Measurements from ENCODE around the gene HPDL.

HPDL gene

DNA sequence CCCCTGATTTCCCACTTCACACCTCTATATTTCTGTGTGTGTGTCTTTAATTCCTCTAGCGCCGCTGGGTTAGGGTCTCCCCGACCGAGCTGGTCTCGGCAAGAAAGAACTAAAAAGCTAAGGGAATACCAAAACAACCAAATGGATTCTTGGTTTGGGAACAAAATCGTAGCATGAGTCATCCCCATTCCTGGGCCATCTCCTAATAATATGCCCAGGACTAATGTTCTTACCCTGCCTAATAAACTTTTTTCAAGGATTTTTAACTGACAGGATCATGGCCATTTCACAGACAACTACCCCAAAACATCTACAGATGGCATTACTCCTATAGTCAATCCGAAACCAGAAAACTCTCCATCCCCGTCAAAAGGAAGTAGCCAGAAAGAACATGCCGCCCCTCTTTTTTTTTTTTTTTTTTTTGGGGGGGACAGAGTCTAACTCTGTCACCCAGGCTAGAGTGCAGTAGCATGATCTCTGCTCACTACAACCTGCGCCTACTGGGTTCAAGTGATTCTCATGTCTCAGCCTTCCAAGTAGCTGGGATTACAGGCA, 4.1 kb upstream of the HPDL start:
- no peak for DNase-seq

DNA sequence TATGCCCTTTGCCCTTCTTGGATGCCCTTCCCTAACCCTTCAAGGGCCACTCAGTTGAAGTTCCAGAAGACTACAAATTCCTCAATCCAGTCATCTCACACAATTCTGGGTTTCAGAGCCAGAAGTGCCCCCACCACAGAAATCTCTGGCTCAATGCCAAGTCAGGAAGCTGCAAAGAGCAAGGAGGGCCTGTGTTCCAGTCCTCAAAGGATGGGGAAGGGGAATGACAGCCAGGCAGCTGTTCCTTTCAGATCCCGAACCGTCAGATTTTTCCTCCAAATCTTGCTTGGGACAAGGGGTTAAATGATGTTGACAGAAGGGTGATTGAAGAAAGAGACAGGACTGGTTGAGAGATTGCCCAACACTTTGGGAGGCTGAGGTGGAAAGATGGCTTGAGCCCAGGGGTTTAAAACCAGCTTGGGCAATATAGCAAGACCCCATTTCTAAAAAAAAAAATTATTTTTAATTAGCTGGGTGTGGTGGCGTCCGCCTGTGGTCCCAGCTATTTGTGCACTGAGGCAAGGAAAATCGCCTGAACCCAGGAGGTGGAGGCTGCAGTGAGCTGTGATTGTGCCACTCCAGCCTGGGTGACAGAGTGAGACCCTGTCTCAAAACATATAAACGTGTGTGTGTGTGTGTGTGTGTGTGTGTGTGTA, 716 bp upstream of the HPDL start:
- peak in 9 of 51 donors; percentile 5 to 30 (median 22) for DNase-seq

DNA sequence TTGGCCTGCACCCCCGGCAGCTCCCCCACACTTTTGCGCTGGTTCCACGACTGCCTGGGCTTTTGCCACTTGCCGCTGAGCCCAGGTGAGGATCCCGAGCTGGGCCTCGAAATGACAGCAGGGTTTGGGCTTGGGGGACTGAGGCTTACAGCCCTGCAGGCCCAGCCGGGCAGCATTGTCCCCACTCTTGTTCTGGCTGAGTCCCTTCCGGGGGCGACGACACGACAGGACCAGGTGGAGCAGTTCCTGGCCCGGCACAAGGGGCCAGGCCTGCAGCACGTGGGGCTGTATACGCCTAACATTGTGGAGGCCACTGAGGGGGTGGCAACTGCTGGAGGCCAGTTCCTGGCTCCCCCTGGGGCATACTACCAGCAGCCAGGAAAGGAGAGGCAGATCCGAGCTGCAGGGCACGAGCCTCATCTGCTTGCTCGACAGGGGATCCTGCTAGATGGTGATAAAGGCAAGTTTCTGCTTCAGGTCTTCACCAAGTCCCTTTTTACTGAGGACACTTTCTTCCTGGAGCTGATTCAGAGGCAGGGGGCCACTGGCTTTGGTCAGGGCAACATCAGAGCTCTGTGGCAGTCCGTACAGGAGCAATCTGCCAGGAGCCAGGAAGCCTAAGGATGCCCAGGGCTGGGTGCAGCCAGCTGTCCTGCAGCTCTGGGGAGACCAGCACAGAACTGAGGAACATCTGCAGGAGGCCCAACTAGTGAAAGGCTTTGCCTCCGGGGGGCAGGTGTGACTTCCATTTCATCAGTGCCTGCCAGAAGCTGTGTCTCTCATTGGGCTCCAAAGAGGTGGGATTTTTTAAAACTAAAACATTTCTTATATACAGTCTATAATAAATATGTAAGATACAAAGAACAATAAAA, 1.2 kb downstream of the HPDL start:
- DNase-seq: peak in 4 of 51 donors; percentile 7 to 22 (median 10)

DNA sequence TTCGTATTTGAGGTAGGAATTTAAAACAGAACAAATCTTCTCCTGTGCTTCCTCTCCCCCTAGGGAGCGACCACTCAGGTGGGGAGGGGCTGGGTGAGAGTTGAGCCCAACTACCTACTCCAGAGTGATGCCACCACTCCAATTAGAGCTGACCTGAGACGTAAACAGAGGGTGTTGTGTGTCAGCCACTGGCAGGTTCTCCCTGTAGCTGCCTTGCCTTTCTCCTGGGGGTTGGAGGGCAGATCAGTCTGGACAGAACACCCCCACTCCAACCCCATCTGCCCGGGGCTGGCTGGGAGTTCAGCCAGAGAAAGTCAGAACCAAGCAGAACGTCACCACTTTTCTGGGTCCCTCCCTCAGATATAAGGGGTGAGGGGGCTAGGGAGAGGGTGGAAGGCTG, 2.0 kb downstream of the HPDL start:
- no peak for DNase-seq

DNA sequence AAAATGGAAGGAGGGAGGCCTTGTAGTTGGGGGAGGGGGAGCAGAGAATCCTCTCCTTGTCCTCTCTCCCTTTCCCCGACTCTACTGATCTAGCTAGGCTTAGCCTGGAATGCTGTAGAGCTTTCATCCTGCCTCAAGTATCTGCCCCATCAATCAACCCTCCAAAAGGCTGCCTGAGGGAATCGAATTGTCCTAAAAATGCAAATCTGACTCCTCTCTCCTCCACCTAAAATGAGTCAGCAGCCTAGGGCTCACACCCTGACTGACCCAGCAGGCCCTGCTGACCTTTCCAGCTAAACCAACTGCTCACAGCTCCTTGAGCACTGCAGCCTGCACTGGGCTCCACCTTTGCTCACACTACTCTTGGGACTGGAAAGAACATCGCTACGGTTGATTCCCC, 2.8 kb downstream of the HPDL start:
- DNase-seq: no peak

DNA sequence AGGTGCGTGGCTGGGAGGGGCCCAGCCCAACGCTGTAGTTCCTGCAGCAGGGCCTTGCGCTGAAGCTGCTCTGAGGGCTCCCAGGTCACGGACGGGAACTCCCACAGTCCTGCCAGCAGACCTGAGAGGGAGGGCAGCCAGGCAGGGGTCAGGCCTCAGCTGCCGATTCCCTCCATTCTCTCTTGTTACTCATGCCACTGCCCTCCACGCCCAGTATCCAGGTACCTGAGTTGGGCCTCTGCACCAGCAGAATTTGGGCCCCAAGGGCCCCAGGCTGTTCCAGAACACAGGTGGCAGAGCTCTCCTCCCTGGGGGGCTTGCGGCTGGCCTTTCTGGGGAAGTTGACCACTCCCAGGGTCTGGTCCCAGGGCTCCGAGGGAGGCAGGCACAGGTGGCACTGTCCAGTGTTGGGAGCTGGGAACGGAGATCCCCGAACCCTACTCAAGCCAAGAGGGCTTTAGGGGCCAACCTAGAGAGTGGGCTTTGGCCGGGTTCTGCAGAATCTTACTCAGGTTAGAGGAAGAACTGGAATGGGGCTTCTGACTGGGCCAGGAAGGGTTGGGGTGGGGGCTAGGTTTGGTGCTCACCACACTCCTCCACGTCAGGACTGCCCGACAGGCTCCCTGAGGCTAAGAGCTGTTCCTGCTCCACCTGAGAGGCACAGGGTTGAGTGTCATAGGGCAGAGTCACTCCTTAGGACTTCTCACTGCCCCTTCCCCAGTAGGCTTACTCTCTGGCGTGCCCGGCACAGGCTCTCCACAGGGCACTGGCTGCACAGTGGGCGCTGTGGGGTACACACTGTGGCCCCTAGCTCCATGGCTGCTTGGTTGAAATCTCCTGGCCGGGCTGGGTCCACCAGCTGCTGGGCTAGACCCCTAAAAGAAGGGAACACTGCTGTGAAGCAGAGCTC, 5.0 kb downstream of the HPDL start:
- no peak for DNase-seq

DNA sequence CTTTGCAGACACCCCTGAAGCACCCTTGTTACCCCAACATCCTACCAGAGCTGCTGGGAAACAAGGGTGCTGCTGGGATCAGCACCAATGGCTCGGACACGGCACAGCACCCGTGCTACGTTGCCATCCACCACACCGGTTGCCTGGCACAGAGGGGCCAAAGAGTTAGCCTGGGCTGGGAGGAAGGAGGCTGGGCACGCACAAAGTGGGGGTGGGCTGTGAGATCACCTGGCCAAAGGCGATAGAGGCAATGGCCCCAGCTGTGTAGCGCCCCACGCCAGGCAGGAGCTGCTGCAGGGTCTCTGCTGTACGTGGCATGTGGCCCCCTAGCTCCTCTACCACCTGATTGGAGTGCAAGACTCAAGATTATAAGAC, 5.6 kb downstream of the HPDL start:
- no peak for DNase-seq

DNA sequence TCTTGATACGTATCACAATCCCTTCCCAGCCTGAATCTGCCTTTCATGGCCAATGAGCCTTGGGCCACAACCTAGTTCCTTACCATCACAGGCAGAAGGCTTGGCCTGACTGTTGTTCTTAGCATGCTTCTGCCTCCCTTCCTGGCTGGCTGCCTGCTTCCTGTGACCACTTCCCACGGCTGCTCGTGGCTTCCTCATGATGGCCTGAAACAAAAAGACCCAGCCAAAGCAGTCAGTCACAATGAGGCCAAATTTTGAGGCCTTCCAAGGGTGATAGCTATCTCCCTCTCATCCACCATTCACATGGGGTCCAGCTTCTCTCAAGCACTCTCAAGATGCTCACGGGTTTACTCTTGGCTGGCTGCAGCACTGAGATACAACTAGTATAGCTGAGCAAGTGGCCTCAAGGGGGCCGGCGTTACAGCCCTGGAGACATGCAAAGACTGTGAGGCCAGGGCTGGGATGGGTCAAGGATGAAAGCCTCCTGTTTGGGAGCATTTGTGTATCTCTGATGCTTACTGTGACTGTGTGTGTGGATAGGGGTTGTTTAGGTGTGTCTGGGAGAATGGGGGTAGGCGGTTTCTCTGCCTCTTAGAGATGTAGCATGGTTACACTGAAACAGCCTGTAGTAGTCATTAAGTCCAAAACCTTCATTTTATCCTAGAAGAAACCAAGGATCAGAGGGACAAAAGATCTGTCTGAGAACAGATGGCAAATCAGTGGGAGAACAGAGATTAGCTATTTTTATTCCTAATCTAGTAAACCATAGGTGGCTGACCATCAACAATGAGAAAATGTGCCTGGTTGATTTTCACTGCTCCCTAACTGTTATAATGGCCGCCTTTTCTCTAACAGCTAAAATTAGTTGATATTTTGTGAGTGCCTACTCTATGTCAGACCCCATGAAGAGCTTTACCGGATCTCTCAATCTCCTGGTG, 7.9 kb downstream of the HPDL start:
- peak in 9 of 51 donors; percentile 2 to 30 (median 23) for DNase-seq

DNA sequence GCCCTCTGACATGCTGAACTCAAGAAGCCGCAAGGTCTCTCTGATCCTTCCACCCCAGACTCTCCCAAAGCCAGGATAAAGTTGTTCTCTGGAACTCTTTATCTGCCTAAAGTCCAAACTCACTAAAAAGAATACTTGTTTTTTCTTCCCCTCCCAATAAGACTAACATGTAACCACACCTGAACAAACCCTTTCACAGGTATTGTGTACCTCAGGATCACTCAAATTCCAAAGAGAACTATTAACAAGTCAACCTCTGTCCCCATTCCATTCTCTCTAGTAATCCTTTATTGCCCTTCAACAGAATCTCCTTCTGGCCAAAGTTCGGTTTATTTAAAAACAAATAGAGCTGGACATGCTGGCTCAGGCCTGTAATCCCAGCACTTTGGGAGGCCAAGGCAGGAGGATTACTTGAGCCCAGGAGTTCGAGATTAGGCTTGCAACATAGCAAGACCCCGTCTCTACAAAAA, 9.2 kb downstream of the HPDL start:
- DNase-seq: no peak

DNA sequence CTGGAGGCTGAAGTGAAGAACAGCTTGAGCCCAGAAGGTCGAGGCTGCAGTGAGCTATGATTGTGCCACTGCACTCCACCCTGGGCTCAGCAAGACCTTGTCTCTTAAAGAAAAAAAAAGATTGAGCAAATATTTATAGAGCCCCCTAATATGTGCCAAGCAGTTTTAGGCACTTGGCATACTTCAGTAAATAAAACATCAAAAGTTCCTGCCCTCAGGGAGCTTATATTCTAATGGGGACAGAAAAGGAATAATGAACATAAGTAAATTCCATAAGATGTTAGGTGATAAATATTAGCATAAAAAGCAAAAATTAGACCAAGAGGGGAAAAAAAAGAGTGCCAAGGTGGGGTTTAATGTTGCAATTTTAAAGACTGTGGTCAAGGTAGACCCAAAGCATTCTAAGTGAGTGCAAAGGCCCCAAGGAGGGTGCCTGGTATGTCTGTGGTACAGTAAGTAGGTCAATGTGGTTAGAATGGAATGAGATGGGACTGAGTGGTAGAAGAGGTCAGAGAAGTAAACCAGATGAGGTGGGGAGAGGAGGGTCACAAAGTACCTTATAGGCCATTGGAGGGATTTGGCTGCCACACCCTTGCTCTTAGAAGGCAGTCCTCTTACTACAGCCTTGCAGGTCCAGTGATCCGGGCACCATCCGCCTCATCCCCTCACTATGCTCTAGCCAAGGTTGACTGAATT, 11.1 kb downstream of the HPDL start:
- no peak for DNase-seq

DNA sequence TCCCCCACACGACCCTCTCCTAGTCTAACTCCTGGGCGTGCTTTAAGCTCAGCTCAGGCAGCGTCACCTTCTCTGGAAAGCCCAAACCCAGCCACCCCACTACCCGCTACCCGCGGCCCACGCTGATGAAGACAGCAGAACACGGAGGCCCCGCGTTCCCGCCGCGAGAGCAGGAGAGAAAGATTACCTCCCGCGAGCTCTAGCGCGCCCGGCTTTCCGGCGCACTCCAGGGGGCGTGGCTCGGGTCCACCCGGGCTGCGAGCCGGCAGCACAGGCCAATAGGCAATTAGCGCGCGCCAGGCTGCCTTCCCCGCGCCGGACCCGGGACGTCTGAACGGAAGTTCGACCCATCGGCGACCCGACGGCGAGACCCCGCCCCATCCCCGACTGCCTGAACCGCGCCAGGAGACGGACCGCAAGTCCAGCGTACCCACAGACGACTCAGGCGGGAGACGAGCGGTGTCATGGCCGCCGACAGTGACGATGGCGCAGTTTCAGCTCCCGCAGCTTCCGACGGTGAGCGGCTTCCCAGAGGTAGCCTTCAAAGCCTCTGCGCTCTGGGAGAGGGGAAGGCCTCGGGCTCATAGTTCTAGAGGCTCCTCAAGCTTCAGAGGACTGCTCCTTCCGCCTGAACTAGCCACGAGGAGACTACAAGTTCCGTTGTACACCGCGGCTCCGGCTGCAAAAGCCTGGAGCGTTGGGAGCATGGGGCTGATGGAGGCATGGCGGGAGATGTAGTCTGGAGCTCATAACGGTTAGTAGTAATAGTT, 13.3 kb downstream of the HPDL start, which contains the start of the genes MUTYH and TOE1:
Gene MUTYH (minus strand): TSS at position 652 of the 770 bp plus-strand sequence. CDS start 5,935 bp downstream, outside the sequence.
Gene TOE1 (plus strand): TSS at position 382 of the 770 bp plus-strand sequence. CDS start 83 bp downstream, at position 465.
- peak; percentile 44 to 93 (median 81) for DNase-seq

DNA sequence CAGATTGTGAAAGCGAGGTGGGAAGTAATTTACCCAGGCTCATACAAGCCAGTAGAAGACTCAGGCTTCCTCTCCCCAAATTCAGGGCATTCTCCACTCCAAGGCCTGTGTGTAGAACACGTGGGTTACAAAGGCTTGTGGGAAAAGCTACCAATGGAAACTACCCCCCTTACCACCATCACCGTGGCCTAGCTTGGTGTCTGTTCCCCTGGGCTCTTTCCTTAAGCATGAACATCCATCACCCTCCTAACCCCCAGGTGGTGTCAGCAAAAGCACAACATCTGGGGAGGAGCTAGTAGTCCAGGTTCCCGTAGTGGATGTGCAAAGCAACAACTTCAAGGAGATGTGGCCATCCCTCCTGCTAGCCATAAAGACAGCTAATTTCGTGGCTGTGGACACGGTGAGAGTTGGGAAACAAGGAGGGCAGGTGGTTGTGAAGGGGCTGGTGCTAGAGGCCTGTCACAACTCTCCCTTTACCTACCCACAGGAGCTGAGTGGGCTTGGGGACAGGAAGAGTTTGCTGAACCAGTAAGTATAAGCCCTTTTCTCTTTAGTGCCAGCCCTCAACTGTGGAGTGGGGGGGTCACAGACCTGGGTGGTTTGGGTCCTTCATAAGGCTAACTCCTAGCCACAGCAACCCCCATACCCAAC, 14.2 kb downstream of the HPDL start:
- DNase-seq: peak in 2 of 51 donors; percentile 24 to 74

DNA sequence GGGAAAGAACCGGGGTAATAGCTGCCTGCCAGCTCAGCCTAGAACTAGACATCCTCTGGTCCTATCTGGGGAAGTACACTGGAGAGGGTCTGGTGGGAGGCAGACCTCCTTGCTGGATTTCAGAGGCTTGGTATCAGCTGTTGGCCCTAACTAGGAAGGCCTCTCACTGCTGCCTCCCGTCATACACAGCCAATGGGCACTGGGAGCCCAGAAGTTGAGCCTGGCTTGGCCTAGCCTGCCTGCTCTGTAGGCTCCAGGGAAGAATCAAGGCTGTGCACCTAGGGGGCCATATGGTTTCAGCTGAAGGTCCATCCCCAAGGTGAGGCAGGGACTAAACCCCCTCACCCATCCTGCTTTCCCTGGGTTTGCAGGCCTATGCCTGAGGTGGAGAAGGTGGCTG, 17.8 kb downstream of the HPDL start:
- DNase-seq: no peak

DNA sequence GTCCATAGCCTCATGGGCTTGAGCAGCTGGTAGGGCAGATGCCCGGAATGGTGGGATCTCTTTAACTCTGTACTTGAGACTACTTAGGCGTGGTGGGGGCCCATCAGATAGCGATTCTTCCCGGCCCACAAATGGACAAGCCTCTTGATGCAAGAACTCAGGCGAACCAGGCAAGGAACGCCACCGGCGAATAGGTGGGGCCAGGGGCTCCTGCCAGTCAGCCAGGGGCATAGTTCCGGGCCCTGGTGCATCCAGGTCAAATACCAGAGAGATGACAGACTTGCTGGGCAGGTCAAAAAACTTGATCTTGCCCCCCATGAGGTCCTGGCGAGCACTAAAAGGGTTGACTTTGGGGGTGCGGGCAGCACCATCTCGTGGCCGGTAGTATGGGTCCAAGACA, 18.3 kb downstream of the HPDL start:
- DNase-seq: no peak

DNA sequence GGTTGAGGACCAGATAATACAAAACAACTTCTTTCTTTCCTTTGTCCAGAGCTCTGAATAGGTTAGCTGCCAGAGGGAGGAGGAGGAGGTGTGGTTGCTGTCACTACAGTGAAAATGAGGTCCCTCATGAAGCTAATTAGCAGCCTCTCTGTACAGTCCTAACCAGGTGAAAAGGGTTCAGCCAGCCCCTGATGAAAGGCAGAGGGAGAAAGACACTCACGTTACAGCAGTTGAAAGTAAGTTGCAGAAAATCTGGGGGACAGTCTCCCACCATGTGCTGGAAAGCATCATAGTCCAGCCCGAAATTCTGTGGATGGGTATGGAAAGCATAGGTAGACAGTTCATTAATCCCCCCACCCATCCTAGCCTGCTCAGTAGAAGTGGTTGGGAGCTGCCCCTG, 19.8 kb downstream of the HPDL start:
- DNase-seq: no peak

DNA sequence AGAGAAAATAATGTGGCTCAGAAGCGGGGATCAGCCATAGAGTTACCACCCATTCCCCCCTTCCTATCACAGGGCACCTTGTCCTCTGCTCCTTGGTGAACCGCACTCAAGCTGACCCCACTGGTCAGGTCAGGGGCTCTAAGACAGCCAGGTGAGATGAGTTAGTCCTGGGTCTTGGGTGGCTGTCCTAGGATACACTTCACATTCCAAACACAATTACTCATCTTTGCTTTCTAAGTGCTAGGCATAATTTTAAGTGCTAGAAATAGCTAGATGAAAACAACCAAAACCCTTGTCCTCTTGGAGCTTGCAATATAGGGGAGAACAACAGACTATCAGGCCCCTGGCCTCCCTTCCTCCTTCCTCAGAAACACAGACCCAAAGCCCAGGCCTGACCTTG, 21.3 kb downstream of the HPDL start:
- DNase-seq: no peak

DNA sequence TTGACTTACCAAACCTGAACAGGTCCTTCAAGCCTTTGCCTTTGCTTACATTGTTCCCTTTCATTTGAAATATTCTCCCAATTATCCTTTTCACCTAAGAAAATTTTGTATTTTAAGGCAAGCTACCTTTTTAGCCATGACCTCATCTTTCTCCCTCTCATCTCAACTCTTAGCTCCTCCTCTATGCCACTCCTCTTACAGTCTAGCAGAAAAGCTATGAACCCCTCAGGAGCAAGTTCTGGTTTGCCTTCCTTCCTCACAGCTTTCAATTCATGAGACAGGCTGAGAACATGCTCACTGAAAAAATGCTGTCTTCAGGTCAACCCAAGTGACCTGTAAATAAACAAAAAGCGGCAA, 21.9 kb downstream of the HPDL start:
- DNase-seq: no peak

Measured in hypothalamus (tissue), 51 donors.